SK-N-SH (cell line): ENCODE results near the gene EXOC6. TPM values are rescaled to one million over a fixed set of nuclear protein-coding genes. Genes with fewer than 3 reads are reported as not detected.

Experiments used
- CTCF ChIA-PET: fragments of 300-600, 350-600 bp; formaldehyde crosslinking; extraction: SDS; loops from one replicate; lab custom pipeline; 2021; lab: Yijun Ruan, JAX
- POLR2A ChIA-PET: fragments of 350-600 bp; sonication (Branson Sonifier 250); formaldehyde crosslinking; extraction: SDS; loops from one replicate; lab custom pipeline; 2020; ENCODE audit warnings: antibody characterized with exemption, inconsistent platforms; lab: Yijun Ruan, JAX
- DNase-seq: peaks from one replicate; pipeline ENCODE4 v3.0.0; 2012
- H2AFZ ChIP-seq: fragments of 200-600 bp; sonication (generic); 2 replicates; pipeline ENCODE4 v1.8.1; 2016; ENCODE audit warnings: antibody characterized with exemption, mild to moderate bottlenecking, low read depth
- H3F3A ChIP-seq: fragments of 200-600 bp; sonication (generic); replicated peaks from 2 replicates; pipeline ENCODE3; 2016; ENCODE audit warnings: antibody characterized with exemption, mild to moderate bottlenecking; ENCODE audit not compliant: insufficient read depth
- H3K27ac ChIP-seq, 2 experiments: fragments of 200-500 bp in 1 of 2; fragments of 200-600 bp in 1 of 2; sonication (Bioruptor generic) in 1 of 2; sonication (generic), shearing (Covaris generic) in 1 of 2; 2 replicates each; pipeline versions ENCODE4 v1.5.1 to v1.6.1; 2014 to 2016; ENCODE audit warnings: low read depth in 2 of 2, inconsistent platforms in 1 of 2, low read length in 1 of 2, mild to moderate bottlenecking in 1 of 2, mixed read lengths in 1 of 2
- H3K27me3 ChIP-seq: fragments of 200-600 bp; sonication (generic), shearing (Covaris generic); 2 replicates; pipeline ENCODE4 v1.6.1; 2016; ENCODE audit warnings: mixed run types; ENCODE audit not compliant: insufficient read depth
- H3K36me3 ChIP-seq, 2 experiments: fragments of 200-500 bp in 1 of 2; fragments of 200-600 bp in 1 of 2; sonication (Bioruptor generic) in 1 of 2; sonication (generic) in 1 of 2; replicated peaks in 1 of 2; 2 replicates each; pipeline versions ENCODE3 to v1.5.1; 2014 to 2016; ENCODE audit warnings: low read length in 1 of 2, mild to moderate bottlenecking in 1 of 2; ENCODE audit not compliant: insufficient read depth in 2 of 2, control insufficient read depth in 1 of 2
- H3K4me1 ChIP-seq, 2 experiments: fragments of 200-500 bp in 1 of 2; fragments of 200-600 bp in 1 of 2; sonication (Bioruptor generic) in 1 of 2; sonication (generic), shearing (Covaris generic) in 1 of 2; 2 replicates each; pipeline versions ENCODE4 v1.5.1 to v1.6.1; 2014 to 2016; ENCODE audit warnings: low read depth in 1 of 2, low read length in 1 of 2, mixed run types in 1 of 2; ENCODE audit not compliant: insufficient read depth in 2 of 2, control insufficient read depth in 1 of 2
- H3K4me2 ChIP-seq: fragments of 200-600 bp; sonication (generic), shearing (Covaris generic); 2 replicates; pipeline ENCODE4 v1.6.1; 2017; ENCODE audit warnings: mixed run types
- H3K4me3 ChIP-seq, 2 experiments: fragments of 200-500 bp in 1 of 2; fragments of 200-600 bp in 1 of 2; sonication (Bioruptor generic) in 1 of 2; sonication (generic), shearing (Covaris generic) in 1 of 2; 2 replicates each; pipeline versions ENCODE4 v1.5.1 to v1.8.1; 2014 to 2016; ENCODE audit warnings: low read depth in 2 of 2, inconsistent platforms in 1 of 2, low read length in 1 of 2, mild to moderate bottlenecking in 1 of 2, mixed read lengths in 1 of 2, moderate library complexity in 1 of 2
- H3K79me2 ChIP-seq: fragments of 200-600 bp; sonication (generic); 2 replicates; pipeline ENCODE4 v1.8.1; 2017; ENCODE audit warnings: mild to moderate bottlenecking; ENCODE audit not compliant: insufficient read depth
- H3K9ac ChIP-seq: fragments of 200-600 bp; sonication (generic); 2 replicates; pipeline ENCODE4 v1.6.1; 2017; ENCODE audit warnings: mixed run types
- H3K9me2 ChIP-seq: fragments of 200-600 bp; sonication (generic); 2 replicates; pipeline ENCODE4 v1.6.1; 2017; ENCODE audit warnings: mixed run types
- H3K9me3 ChIP-seq: fragments of 200-600 bp; sonication (generic); 2 replicates; pipeline ENCODE4 v1.6.1; 2017; ENCODE audit warnings: mixed run types, mild to moderate bottlenecking, moderate library complexity
- H4K20me1 ChIP-seq: fragments of 200-600 bp; sonication (generic); 2 replicates; pipeline ENCODE4 v1.6.1; 2017; ENCODE audit warnings: mild to moderate bottlenecking, mixed run types; ENCODE audit not compliant: insufficient read depth
- CHD2 ChIP-seq: fragments of 150-350 bp; IDR thresholded peaks from 2 replicates; pipeline ENCODE4 v1.6.1; 2018; ENCODE audit warnings: low read length; ENCODE audit not compliant: partially characterized antibody
- CTCF ChIP-seq: fragments of 200-600 bp; sonication (generic); IDR thresholded peaks from 2 replicates; pipeline ENCODE4 v1.6.1; 2017; ENCODE audit warnings: antibody characterized with exemption, mild to moderate bottlenecking, moderate library complexity
- FOXM1 ChIP-seq: IDR thresholded peaks from 2 replicates; pipeline ENCODE4 v1.4.0; 2012; ENCODE audit warnings: low read depth, mild to moderate bottlenecking
- GABPA ChIP-seq: IDR thresholded peaks from 2 replicates; pipeline ENCODE4 v1.4.0; 2012; ENCODE audit warnings: low read depth, mild to moderate bottlenecking
- JUND ChIP-seq: IDR thresholded peaks from 2 replicates; pipeline ENCODE4 v1.4.0; 2012
- MXI1 ChIP-seq: IDR thresholded peaks from 2 replicates; pipeline ENCODE4 v1.6.1; 2012; ENCODE audit warnings: mild to moderate bottlenecking, low read depth, low read length, improper control_type of control experiment
- NRF1 ChIP-seq: IDR thresholded peaks from 2 replicates; pipeline ENCODE4 v1.6.1; 2012; ENCODE audit warnings: low read depth, mild to moderate bottlenecking, low read length
- PBX3 ChIP-seq: IDR thresholded peaks from 2 replicates; pipeline ENCODE4; 2012
- POLR2AphosphoS5 ChIP-seq: IDR thresholded peaks from 2 replicates; pipeline ENCODE4 v1.6.1; 2012; ENCODE audit warnings: low read depth, low read length
- RAD21 ChIP-seq: IDR thresholded peaks from 2 replicates; pipeline ENCODE4 v1.6.1; 2012; ENCODE audit warnings: mild to moderate bottlenecking, low read length
- RCOR1 ChIP-seq: fragments of 150-350 bp; IDR thresholded peaks from 2 replicates; pipeline ENCODE4 v1.6.1; 2017; ENCODE audit warnings: antibody characterized with exemption, low read length
- REST ChIP-seq: IDR thresholded peaks from 2 replicates; pipeline ENCODE4 v1.6.1; 2012; ENCODE audit warnings: mild to moderate bottlenecking, low read depth, low read length, moderate library complexity
- RXRA ChIP-seq: IDR thresholded peaks from 2 replicates; pipeline ENCODE4 v1.4.0; 2012; ENCODE audit warnings: low read depth, mild to moderate bottlenecking, borderline replicate concordance
- SIN3A ChIP-seq: IDR thresholded peaks from 2 replicates; pipeline ENCODE4 v1.6.1; 2012; ENCODE audit warnings: low read depth, mild to moderate bottlenecking, low read length, moderate library complexity, borderline replicate concordance
- TAF1 ChIP-seq: IDR thresholded peaks from 2 replicates; pipeline ENCODE4 v1.6.1; 2012; ENCODE audit warnings: low read depth, mild to moderate bottlenecking, low read length, moderate library complexity, borderline replicate concordance
- TEAD4 ChIP-seq: IDR thresholded peaks from 2 replicates; pipeline ENCODE4 v1.4.0; 2012; ENCODE audit warnings: mild to moderate bottlenecking, borderline replicate concordance; ENCODE audit not compliant: insufficient read depth
- WGBS: methylation state at CpG from one replicate; pipeline ENCODE4 v1.1.6; 2017; ENCODE audit warnings: low lambda C conversion rate; 5-methylcytosine and 5-hydroxymethylcytosine counted together
- polyA plus RNA-seq, 3 experiments: library from polyadenylated mRNA; depleted of rRNA; stranded (reverse); fragments of >200 nt; gene quantifications; 2 replicates each; pipeline ENCODE4 v1.2.3, GENCODE V29; 2012

EXOC6 gene
- polyA plus RNA-seq, 1 of the 3 experiments (the other 2 are of a cell fraction) = 2.3 TPM

- ChIA-PET POLR2A (no interaction called here), CTCF (interaction anchor here (0.9 to 3.3 kb wide), 11 partner anchors 9 to 467 kb away, joined by 3 to 29 read pairs (median 8); no protein-coding TSS in a partner anchor)
- Histone ChIP-seq H4K20me1 (peaks cover 3% of the 10 kb centered on the region; the same call in 1 of the 2 replicates), H3K9me2 (no peaks in the 10 kb centered on the region), H3K4me1 (no peaks in the 10 kb centered on the region), H3K4me2 (no peak overlapping the region), H3F3A (peaks cover 6% of the 10 kb centered on the region), H3K9ac (no peak overlapping the region), H3K36me3 (no peaks in the 10 kb centered on the region), H3K4me3 (no peak overlapping the region), H2AFZ (no peak overlapping the region), H3K9me3 (no peaks in the 10 kb centered on the region), H3K27me3 (no peaks in the 10 kb centered on the region), H3K79me2 (no peaks in the 10 kb centered on the region; the same call in 1 of the 2 replicates), H3K27ac (no peak overlapping the region)
- no peak for DNase-seq
- TF ChIP-seq RXRA = no peak
- TF ChIP-seq NRF1 = no peak
- TF ChIP-seq POLR2AphosphoS5 = no peak
- TF ChIP-seq RCOR1 = no peak
- no peak for TF ChIP-seq GABPA
- no peak for TF ChIP-seq CTCF
- no peak for TF ChIP-seq FOXM1
- no peak for TF ChIP-seq MXI1
- TF ChIP-seq TAF1 = no peak
- no peak for TF ChIP-seq SIN3A
- no peak for TF ChIP-seq CHD2
- TF ChIP-seq PBX3 = no peak
- no peak for TF ChIP-seq TEAD4
- TF ChIP-seq JUND = no peak
- no peak for TF ChIP-seq RAD21
- TF ChIP-seq REST = no peak
- 100% methylated on average over 1 of the region's 1 CpG for WGBS
Measured at GRCh38 chr10:92886334-92886961, 38.1 kb downstream of the EXOC6 start.
